ENCODE results near the gene SYP.

The SYP gene

GRCh38 chrX:49221868-49222267 lies 21.9 kb upstream of the SYP start:
- DNase-seq (ENCODE audit: low read depth in 2 of 3, low spot score in 2 of 3), result no peak

GRCh38 chrX:49220100-49220499 lies 20.1 kb upstream of the SYP start:
- no peak for DNase-seq (ENCODE audit: low read depth in 2 of 3, low spot score in 2 of 3)

- DNase-seq (ENCODE audit: low read depth in 2 of 3, low spot score in 2 of 3), result no peak
These were observed 15.1 kb upstream of the SYP start for GRCh38 chrX:49214996-49215526.

- no peak for DNase-seq (ENCODE audit: low read depth in 2 of 3, low spot score in 2 of 3)
These were observed 14.4 kb upstream of the SYP start for GRCh38 chrX:49214416-49214815.

- no peak for DNase-seq (ENCODE audit: low read depth in 2 of 3, low spot score in 2 of 3)
These were observed 12.9 kb upstream of the SYP start for GRCh38 chrX:49212861-49213260.

GRCh38 chrX:49212209-49212608 lies 12.2 kb upstream of the SYP start:
- no peak for DNase-seq (ENCODE audit: low read depth in 2 of 3, low spot score in 2 of 3)

- DNase-seq (ENCODE audit: low read depth in 2 of 3, low spot score in 2 of 3), result no peak
These were observed 11.1 kb upstream of the SYP start for GRCh38 chrX:49211074-49211473.

- DNase-seq (ENCODE audit: low read depth in 2 of 3, low spot score in 2 of 3), result no peak
These were observed 10.4 kb upstream of the SYP start for GRCh38 chrX:49210406-49210805.

- DNase-seq (ENCODE audit: low read depth in 2 of 3, low spot score in 2 of 3), result no peak
These were observed 9.7 kb upstream of the SYP start for GRCh38 chrX:49209434-49210251.

GRCh38 chrX:49208399-49208798 lies 8.4 kb upstream of the SYP start:
- no peak for DNase-seq (ENCODE audit: low read depth in 2 of 3, low spot score in 2 of 3)

- DNase-seq (ENCODE audit: low read depth in 2 of 3, low spot score in 2 of 3), result no peak
These were observed 6.5 kb upstream of the SYP start for GRCh38 chrX:49206543-49206942.

GRCh38 chrX:49205443-49205842 lies 5.5 kb upstream of the SYP start:
- DNase-seq (ENCODE audit: low read depth in 2 of 3, low spot score in 2 of 3), result no peak

GRCh38 chrX:49204709-49205108 lies 4.7 kb upstream of the SYP start:
- no peak for DNase-seq (ENCODE audit: low read depth in 2 of 3, low spot score in 2 of 3)

- no peak for DNase-seq (ENCODE audit: low read depth in 2 of 3, low spot score in 2 of 3)
These were observed 4.0 kb upstream of the SYP start for GRCh38 chrX:49204017-49204416.

GRCh38 chrX:49203536-49203935 lies 3.5 kb upstream of the SYP start:
- no peak for DNase-seq (ENCODE audit: low read depth in 2 of 3, low spot score in 2 of 3)

GRCh38 chrX:49202022-49202421 lies 2.0 kb upstream of the SYP start:
- DNase-seq (ENCODE audit: low read depth in 2 of 3, low spot score in 2 of 3), result no peak

- DNase-seq (ENCODE audit: low read depth in 2 of 3, low spot score in 2 of 3), result no peak
These were observed 738 bp downstream of the SYP start for GRCh38 chrX:49199315-49199595.

GRCh38 chrX:49198540-49199314 lies 1.3 kb downstream of the SYP start:
- DNase-seq (ENCODE audit: low read depth in 2 of 3, low spot score in 2 of 3), result no peak

- no peak for DNase-seq (ENCODE audit: low read depth in 2 of 3, low spot score in 2 of 3)
These were observed 2.4 kb downstream of the SYP start for GRCh38 chrX:49197543-49198087.

- no peak for DNase-seq (ENCODE audit: low read depth in 2 of 3, low spot score in 2 of 3)
These were observed 6.4 kb downstream of the SYP start for GRCh38 chrX:49193542-49193964.

- no peak for DNase-seq (ENCODE audit: low read depth in 2 of 3, low spot score in 2 of 3)
These were observed 7.2 kb downstream of the SYP start for GRCh38 chrX:49192722-49193328.

- DNase-seq (ENCODE audit: low read depth in 2 of 3, low spot score in 2 of 3), result no peak
These were observed 8.4 kb downstream of the SYP start for GRCh38 chrX:49191574-49192011.

All from activated CD8-positive, alpha-beta memory T cell treated with anti-CD3 and anti-CD28 coated beads for 48 hours (primary cell).